GM19193 (cell line): ENCODE results near the gene CNTN2.

Experiments
- POLR2A ChIP-seq: IDR thresholded peaks from 4 replicates; pipeline ENCODE4 v1.6.1; 2011; ENCODE audit not compliant: insufficient read depth, insufficient read length; ENCODE audit errors: extremely low read depth

CNTN2 gene

DNA sequence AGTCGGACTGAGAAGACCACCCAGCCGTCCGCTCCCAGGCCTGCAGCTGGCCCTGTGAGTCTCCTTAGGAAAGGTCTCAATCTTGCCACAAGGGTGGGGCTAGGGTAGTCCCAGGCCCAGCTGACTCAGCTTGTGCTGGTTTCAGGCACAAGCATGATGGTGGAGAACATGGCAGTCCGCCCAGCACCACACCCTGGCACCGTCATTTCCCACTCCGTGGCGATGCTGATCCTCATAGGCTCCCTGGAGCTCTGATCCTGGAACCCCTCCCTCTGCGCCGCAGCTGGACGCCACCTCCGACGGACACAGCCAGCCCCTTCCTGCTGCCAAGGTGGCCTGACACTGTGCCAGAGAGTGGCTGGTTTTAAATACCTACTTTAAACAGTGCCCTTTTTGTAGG is 30.5 kb downstream of the CNTN2 start:
- no peak for TF ChIP-seq POLR2A

GRCh38 chr1:205074084-205074483 is 31.1 kb downstream of the CNTN2 start:
- no peak for TF ChIP-seq POLR2A

GRCh38 chr1:205074513-205074912 is 31.5 kb downstream of the CNTN2 start:
- no peak for TF ChIP-seq POLR2A

DNA sequence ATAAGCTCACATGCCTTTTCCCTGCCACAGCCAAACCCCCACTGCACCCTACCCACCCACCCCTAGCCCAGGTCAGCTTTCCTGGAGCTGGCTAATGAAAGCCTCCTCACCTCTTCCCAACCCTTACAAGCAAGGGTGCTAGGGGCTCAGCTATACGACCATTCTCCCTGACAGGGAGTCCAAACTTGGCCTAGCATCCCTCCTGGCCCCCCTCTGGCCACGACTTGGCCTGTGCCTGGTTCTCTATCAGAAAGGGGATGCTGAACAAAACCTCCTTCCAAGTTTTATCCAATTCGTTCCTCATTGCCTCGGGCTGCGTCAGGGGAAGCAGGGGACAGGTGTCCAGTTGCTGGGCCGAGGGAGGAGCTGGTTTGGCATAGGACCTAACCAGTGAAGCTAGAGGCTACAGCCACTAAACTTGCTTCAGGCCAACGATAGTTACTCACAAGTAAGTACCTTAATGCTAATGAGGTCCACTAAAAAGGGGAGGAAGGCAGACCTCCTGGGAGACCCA is 32.7 kb downstream of the CNTN2 start:
- no peak for TF ChIP-seq POLR2A

GRCh38 chr1:205076245-205076761 is 33.3 kb downstream of the CNTN2 start:
- TF ChIP-seq POLR2A = no peak

DNA sequence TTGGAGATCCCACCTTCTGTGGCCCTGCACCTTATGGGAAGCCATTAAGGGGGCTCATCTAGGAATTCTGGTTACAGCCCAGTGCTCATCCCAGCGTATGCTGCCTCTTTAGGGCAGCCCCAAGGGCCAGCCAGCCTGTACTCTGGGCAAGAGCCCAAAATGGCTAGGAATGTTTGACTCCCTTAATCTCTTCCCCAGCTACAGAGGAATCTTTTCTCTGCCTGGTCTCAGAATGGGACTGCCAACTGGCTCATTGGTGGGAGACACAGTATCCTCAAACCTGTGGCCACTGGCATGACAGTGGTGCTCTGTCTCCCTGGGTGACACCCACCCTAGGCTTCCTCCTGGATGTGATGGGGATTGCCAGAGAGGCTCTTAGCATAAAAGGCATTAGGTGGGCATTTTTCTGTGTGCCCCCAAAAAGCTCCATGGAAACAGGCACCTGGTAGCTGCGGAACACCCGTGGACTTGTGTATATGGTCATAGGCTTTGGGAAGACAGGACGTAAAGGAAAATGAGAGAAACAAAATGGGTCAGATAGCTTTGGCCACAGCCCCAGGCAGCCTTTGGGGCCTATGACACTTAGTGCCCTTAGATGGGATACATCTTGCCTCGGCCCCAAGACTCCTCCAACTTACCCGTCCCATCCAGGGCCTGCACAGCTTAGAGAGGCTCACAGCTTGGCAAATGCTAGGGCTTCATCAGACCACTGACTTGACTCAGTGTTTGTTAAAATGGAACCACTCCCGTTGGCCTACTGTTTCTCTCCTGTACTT is 34.3 kb downstream of the CNTN2 start:
- TF ChIP-seq POLR2A = no peak

DNA sequence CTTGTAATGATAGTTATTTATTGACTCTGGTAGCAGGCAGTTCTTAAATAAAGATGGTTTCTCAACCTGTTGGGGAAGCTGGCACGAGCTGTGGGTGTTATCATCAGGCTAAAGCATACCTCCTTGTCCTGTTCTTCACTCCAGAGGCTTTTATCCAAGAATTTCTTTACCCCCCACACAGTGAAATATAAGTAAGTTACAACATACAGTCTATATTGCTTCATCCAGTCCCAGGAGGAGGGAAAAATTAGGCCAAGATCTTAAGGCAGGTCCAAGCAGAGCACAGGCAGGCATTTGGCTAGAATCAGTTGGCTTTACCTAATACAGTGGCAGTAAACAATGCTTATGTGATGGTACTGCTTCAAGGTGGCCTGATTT is 34.9 kb downstream of the CNTN2 start:
- TF ChIP-seq POLR2A = no peak

DNA sequence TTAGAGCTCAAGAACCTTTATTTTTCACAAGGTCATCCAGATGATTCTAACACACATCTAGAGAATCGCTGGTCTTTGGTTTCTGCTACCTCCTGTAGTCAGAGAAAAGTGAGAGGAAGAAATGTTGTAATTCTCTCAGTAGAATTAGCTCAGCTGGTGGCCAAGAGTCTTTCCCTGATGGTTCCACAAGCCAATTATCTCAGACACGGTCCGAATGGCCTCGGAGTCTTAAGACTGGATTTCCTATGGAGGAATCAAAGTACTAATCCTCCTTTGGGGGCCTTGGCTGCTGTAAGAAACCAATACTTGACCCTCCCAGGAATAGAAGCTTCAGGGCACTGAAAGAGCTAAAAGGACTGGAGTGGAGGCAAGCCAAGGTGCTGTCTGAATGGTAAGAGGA is 39.4 kb downstream of the CNTN2 start:
- no peak for TF ChIP-seq POLR2A

DNA sequence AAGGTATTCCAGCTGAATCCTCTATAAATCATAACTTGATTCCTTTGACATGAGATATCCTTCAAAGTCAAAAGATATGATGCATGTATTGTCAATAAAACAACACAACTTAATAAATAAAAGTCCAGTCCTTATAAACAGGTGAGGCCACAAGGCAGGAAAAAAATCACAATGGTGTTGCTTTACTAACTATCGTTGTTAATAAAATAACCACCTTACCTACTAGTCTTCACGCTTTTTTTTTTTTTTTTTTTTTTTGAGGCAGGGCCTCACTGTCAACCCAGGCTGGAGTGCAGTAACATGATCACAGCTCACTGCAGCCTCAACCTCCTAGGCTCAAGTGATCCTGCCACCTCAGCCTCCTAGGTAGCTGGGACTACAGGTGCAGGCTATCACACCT is 41.3 kb downstream of the CNTN2 start, which contains the start of gene TMEM81:
Gene TMEM81 (minus strand): TSS at position 101 of the 400 bp plus-strand sequence. CDS start 140 bp downstream, outside the sequence.
- TF ChIP-seq POLR2A = no peak

GRCh38 chr1:205088341-205088740 is 45.3 kb downstream of the CNTN2 start:
- no peak for TF ChIP-seq POLR2A

DNA sequence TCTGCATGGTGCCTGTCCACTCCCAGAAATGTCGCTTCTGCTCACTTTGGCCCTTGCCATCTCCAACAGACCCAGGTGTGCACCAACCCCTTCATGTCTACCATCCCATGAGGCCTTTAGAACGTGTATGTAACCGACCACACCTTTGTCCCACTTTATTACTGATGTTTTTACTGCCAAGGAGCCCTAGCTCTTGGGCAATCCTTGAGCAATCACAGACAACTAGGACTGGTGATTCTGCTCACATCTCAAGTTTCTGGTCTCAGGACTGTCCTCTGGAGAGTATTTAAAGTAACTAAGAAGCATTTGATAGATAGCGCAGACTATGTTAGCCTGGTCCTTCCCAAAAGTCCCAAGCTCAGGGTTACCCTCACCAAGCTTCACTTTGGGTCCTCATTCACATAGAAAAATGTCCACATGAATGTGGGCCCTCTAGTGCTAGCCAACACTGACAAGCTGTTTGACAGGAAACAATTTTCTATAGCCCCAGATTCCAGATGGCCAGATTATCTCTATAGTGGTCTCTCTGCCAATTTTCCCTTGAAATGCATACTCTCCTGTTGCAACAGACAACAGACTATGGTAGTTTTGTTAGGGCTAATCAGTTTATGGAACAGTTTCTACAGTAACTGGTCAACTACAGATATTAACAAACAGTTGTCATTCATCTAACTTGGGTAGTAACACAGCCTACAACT is 48.2 kb downstream of the CNTN2 start:
- no peak for TF ChIP-seq POLR2A

DNA sequence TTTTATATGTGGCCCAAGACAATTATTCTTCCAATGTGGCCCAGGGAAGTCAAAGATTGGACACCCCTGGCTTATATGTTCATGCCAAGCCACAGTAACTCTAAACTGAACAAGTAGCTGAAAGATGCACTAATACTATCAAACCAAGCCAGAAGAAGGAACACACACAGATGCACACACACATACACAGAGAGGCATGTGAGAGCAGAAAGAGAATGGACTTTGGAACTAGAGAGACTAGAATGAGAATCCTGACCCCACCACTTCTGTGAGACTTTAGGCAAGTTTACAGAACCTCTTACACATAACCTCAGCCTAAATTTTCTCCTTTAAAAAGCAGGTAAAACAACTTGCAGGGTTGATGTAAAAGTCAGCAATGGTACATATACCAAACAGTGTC is 52.4 kb downstream of the CNTN2 start:
- TF ChIP-seq POLR2A = no peak

DNA sequence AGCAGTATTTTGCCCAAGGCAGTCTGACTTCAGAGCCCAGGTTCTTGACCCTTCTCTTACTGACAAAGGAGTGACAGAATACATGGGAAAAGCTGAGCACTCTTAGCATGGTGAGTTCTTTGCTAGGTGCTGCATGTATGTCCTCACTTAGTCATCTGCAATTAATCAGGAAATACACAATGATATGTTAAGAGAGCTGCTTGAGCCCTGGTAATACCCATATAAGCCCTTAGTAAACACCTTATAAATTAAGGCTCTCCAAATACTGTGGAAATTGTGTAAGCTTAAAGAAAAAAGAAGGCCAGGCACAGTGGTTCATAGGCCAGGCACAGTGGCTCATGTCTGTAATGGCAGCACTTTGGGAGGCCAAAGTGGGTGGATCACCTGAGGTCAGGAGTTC is 55.2 kb downstream of the CNTN2 start:
- TF ChIP-seq POLR2A = no peak

GRCh38 chr1:205102404-205102803 is 59.4 kb downstream of the CNTN2 start:
- no peak for TF ChIP-seq POLR2A

DNA sequence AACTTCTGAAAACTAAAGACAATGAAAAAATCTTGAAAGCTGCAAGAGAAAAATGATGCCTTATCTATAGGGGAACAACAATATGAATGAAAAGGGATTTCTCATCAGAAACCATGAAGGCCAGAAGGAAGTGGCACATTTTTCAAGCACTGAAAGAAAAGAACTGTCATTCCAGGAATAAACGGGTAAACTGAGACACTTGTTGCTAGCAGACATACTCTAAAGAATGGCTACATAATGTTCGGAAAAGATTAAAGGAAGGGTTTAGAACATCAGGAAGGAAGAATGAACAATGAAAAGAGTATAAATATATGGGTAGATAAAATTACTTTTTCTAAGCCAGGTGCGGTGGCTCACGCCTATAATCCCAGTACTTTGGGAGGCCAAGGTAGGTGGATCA is 64.3 kb downstream of the CNTN2 start:
- TF ChIP-seq POLR2A = no peak

- no peak for TF ChIP-seq POLR2A
Observed at GRCh38 chr1:205108464-205108863, 65.5 kb downstream of the CNTN2 start.
